Measurements from ENCODE around the gene AFP.

The AFP gene

GRCh38 chr4:73448448-73449203, 12.6 kb downstream of the AFP start:
- DNase-seq (ENCODE audit: extremely low read depth, low read depth): no peak
- H3K4me3 ChIP-seq (replicated peaks; ENCODE audit: low read depth, low read length): no peak overlapping the region
- no peak for TF ChIP-seq CTCF (IDR thresholded peaks at IDR 0.05; ENCODE audit: low read depth, low read length, missing control alignments)

- no peak for TF ChIP-seq CTCF (IDR thresholded peaks at IDR 0.05; ENCODE audit: low read depth, low read length, missing control alignments)
- no peak for DNase-seq (ENCODE audit: extremely low read depth, low read depth)
- H3K4me3 ChIP-seq (replicated peaks; ENCODE audit: low read depth, low read length): no peak overlapping the region
These were observed 14.5 kb downstream of the AFP start for GRCh38 chr4:73450398-73451004.

- no peak for TF ChIP-seq CTCF (IDR thresholded peaks at IDR 0.05; ENCODE audit: low read depth, low read length, missing control alignments)
- no peak overlapping the region for H3K4me3 ChIP-seq (replicated peaks; ENCODE audit: low read depth, low read length)
- DNase-seq (ENCODE audit: extremely low read depth, low read depth): no peak
These were observed 15.4 kb downstream of the AFP start for GRCh38 chr4:73451404-73451803.

GRCh38 chr4:73451981-73452747, 16.1 kb downstream of the AFP start:
- no peak for DNase-seq (ENCODE audit: extremely low read depth, low read depth)

GRCh38 chr4:73452953-73453700, 17.1 kb downstream of the AFP start:
- DNase-seq (ENCODE audit: extremely low read depth, low read depth): no peak
- no peak overlapping the region for H3K4me3 ChIP-seq (replicated peaks; ENCODE audit: low read depth, low read length)
- no peak for TF ChIP-seq CTCF (IDR thresholded peaks at IDR 0.05; ENCODE audit: low read depth, low read length, missing control alignments)

More at GRCh38 chr4:73451981-73452747, 16.1 kb downstream of the AFP start:
- H3K4me3 ChIP-seq (replicated peaks; ENCODE audit: low read depth, low read length): no peak overlapping the region
- TF ChIP-seq CTCF (IDR thresholded peaks at IDR 0.05; ENCODE audit: low read depth, low read length, missing control alignments): no peak

- TF ChIP-seq CTCF (IDR thresholded peaks at IDR 0.05; ENCODE audit: low read depth, low read length, missing control alignments): no peak
- DNase-seq (ENCODE audit: extremely low read depth, low read depth): no peak
- H3K4me3 ChIP-seq (replicated peaks; ENCODE audit: low read depth, low read length): no peak overlapping the region
These were observed 17.6 kb downstream of the AFP start for GRCh38 chr4:73453701-73454005.

Measured in HFF-Myc (cell line).